Common myeloid progenitor, CD34-positive (primary cell): ENCODE results near the gene SLC25A22.

Source experiments
- CTCF ChIA-PET: fragments of 350-600 bp; sonication (Branson Sonifier 250); formaldehyde crosslinking; loops from one replicate; lab custom pipeline; 2021; ENCODE audit warnings: antibody characterized with exemption; lab: Charles Lee
- POLR2A ChIA-PET: fragments of 350-600 bp; sonication (Branson Sonifier 250); formaldehyde crosslinking; loops from one replicate; lab custom pipeline; 2021; ENCODE audit warnings: antibody characterized with exemption; lab: Charles Lee
- DNase-seq, 3 donors: peaks; one replicate each; pipeline versions ENCODE4 v3.0.0 to v3.0.0-alpha.2; 2013
- H3K27ac ChIP-seq, 2 experiments: 1 replicate in 1 of 2; 2 replicates in 1 of 2; pipeline ENCODE4 v1.7.0; 2013; ENCODE audit warnings: inconsistent platforms in 2 of 2, low read length in 2 of 2, mild to moderate bottlenecking in 2 of 2, low read depth in 1 of 2, moderate library complexity in 1 of 2; ENCODE audit not compliant: severe bottlenecking in 2 of 2, insufficient read depth in 1 of 2, poor library complexity in 1 of 2
- H3K27me3 ChIP-seq, 5 experiments: replicated peaks in 2 of 5; 1 replicate in 3 of 5; 2 replicates in 2 of 5; pipeline versions ENCODE4 v1.6.1 to v1.7.0; 2013; ENCODE audit warnings: low read length in 4 of 5, mild to moderate bottlenecking in 2 of 5, moderate library complexity in 2 of 5, inconsistent platforms in 1 of 5; ENCODE audit not compliant: insufficient read depth in 5 of 5, control insufficient read depth in 4 of 5
- H3K36me3 ChIP-seq, 4 experiments: 1 replicate in 2 of 4; 2 replicates in 2 of 4; pipeline versions ENCODE4 v1.6.1 to v1.7.0; 2013; ENCODE audit warnings: low read length in 3 of 4, control low read depth in 1 of 4, mild to moderate bottlenecking in 1 of 4; ENCODE audit not compliant: control insufficient read depth in 4 of 4, insufficient read depth in 4 of 4
- H3K4me1 ChIP-seq, 4 experiments: 1 replicate in 3 of 4; 2 replicates in 1 of 4; pipeline versions ENCODE4 v1.6.1 to v1.7.1; 2013; ENCODE audit warnings: low read length in 3 of 4, mild to moderate bottlenecking in 3 of 4, control low read depth in 1 of 4, inconsistent platforms in 1 of 4, moderate library complexity in 1 of 4; ENCODE audit not compliant: control insufficient read depth in 4 of 4, insufficient read depth in 4 of 4; ENCODE audit errors: control extremely low read depth in 1 of 4
- H3K4me3 ChIP-seq, 7 experiments: 1 replicate in 4 of 7; 2 replicates in 3 of 7; pipeline versions ENCODE4 v1.5.1 to v1.7.0; 2013; ENCODE audit warnings: mild to moderate bottlenecking in 7 of 7, low read length in 6 of 7, moderate library complexity in 6 of 7, inconsistent platforms in 2 of 7, low read depth in 2 of 7, control low read depth in 1 of 7; ENCODE audit not compliant: insufficient read depth in 4 of 7, control insufficient read depth in 1 of 7; ENCODE audit errors: extremely low read depth in 1 of 7
- H3K9me3 ChIP-seq, 5 experiments: 1 replicate in 4 of 5; 2 replicates in 1 of 5; pipeline versions ENCODE4 v1.6.1 to v1.7.1; 2013; ENCODE audit warnings: low read length in 4 of 5, mild to moderate bottlenecking in 2 of 5, inconsistent platforms in 1 of 5, low read depth in 1 of 5, moderate library complexity in 1 of 5; ENCODE audit not compliant: control insufficient read depth in 4 of 5, insufficient read depth in 2 of 5; ENCODE audit errors: control extremely low read depth in 1 of 5
- WGBS: methylation state at CpG from one replicate; pipeline ENCODE4 v1.1.5; 2013; ENCODE audit not compliant: insufficient coverage; 5-methylcytosine and 5-hydroxymethylcytosine counted together

SLC25A22 gene

GRCh38 chr11:839280-839623 lies 41.2 kb upstream of the SLC25A22 start:
- peaks cover 0 to 2% (median 0%) of the 10 kb centered on the region in 5 experiments for H3K27me3 ChIP-seq
- DNase-seq = no peak
- CTCF ChIA-PET = interaction anchor here (1.6 to 3.1 kb wide), 2 partner anchors 11 to 17 kb away, joined by 4 to 14 read pairs; partner anchors contain the start of gene CRACR2B
- H3K4me1 ChIP-seq = peaks cover 0 to 40% (median 37%) of the 10 kb centered on the region in 4 experiments
- POLR2A ChIA-PET = no interaction called here
- H3K9me3 ChIP-seq = no peaks in the 10 kb centered on the region
- WGBS = 98% methylated on average over 5 of the region's 5 CpGs
- H3K4me3 ChIP-seq = no peak overlapping the region
- H3K36me3 ChIP-seq = peaks cover 2 to 45% (median 27%) of the 10 kb centered on the region in 4 experiments
- no peak overlapping the region for H3K27ac ChIP-seq

- H3K9me3 ChIP-seq = no peaks in the 10 kb centered on the region
- no peak overlapping the region for H3K4me3 ChIP-seq
- POLR2A ChIA-PET = no interaction called here
- CTCF ChIA-PET = interaction anchor here (0.8 to 3.1 kb wide), 4 partner anchors 9 to 27 kb away, joined by 3 to 14 read pairs (median 4); partner anchors contain the start of gene CRACR2B
- peaks cover 2 to 45% (median 27%) of the 10 kb centered on the region in 4 experiments for H3K36me3 ChIP-seq
- WGBS = 84% methylated on average over 17 of the region's 17 CpGs
- H3K27ac ChIP-seq = no peak overlapping the region
- H3K4me1 ChIP-seq = peaks cover 0 to 39% (median 35%) of the 10 kb centered on the region in 4 experiments
- peaks cover 0 to 4% (median 0%) of the 10 kb centered on the region in 5 experiments for H3K27me3 ChIP-seq
- DNase-seq = peak in 2 of 3 donors; percentile 38 to 55
These were observed 40.6 kb upstream of the SLC25A22 start for GRCh38 chr11:838441-839279.

GRCh38 chr11:837990-838307 lies 39.9 kb upstream of the SLC25A22 start:
- DNase-seq = no peak
- Histone ChIP-seq H3K4me1 (peaks cover 0 to 39% (median 35%) of the 10 kb centered on the region in 4 experiments), H3K27me3 (peaks cover 0 to 8% (median 0%) of the 10 kb centered on the region in 5 experiments), H3K4me3 (no peak overlapping the region), H3K36me3 (peaks cover 2 to 45% (median 27%) of the 10 kb centered on the region in 4 experiments), H3K27ac (no peak overlapping the region), H3K9me3 (no peaks in the 10 kb centered on the region)
- ChIA-PET CTCF (interaction anchor here (0.8 to 3.1 kb wide), 4 partner anchors 10 to 27 kb away, joined by 3 to 14 read pairs (median 4); partner anchors contain the start of gene CRACR2B), POLR2A (no interaction called here)
- WGBS = 91% methylated on average over 8 of the region's 8 CpGs

GRCh38 chr11:837189-837989 lies 39.3 kb upstream of the SLC25A22 start:
- CTCF ChIA-PET = interaction anchor here (1.6 to 3.1 kb wide), 2 partner anchors 11 to 16 kb away, joined by 3 to 14 read pairs; no protein-coding TSS in a partner anchor

GRCh38 chr11:836700-837099 lies 38.6 kb upstream of the SLC25A22 start:
- CTCF ChIA-PET = interaction anchor here (1.6 to 3.1 kb wide), 2 partner anchors 12 to 15 kb away, joined by 3 to 14 read pairs; no protein-coding TSS in a partner anchor
- 91% methylated on average over 8 of the region's 9 CpGs for WGBS
- Histone ChIP-seq H3K4me1 (peaks cover 0 to 45% (median 40%) of the 10 kb centered on the region in 4 experiments), H3K36me3 (peaks cover 2 to 45% (median 27%) of the 10 kb centered on the region in 4 experiments), H3K27me3 (peaks cover 0 to 16% (median 3%) of the 10 kb centered on the region in 5 experiments), H3K27ac (no peak overlapping the region), H3K9me3 (no peaks in the 10 kb centered on the region), H3K4me3 (no peak overlapping the region)
- DNase-seq = no peak
- POLR2A ChIA-PET = no interaction called here

More at GRCh38 chr11:837189-837989, 39.3 kb upstream of the SLC25A22 start:
- Histone ChIP-seq H3K9me3 (no peaks in the 10 kb centered on the region), H3K36me3 (peaks cover 2 to 45% (median 27%) of the 10 kb centered on the region in 4 experiments), H3K4me1 (peaks cover 0 to 42% (median 37%) of the 10 kb centered on the region in 4 experiments), H3K27me3 (peaks cover 0 to 9% (median under 1%) of the 10 kb centered on the region in 5 experiments), H3K27ac (no peak overlapping the region), H3K4me3 (no peak overlapping the region)
- POLR2A ChIA-PET = no interaction called here
- 90% methylated on average over 18 of the region's 22 CpGs for WGBS
- no peak for DNase-seq

- Histone ChIP-seq H3K27ac (no peak overlapping the region), H3K27me3 (peaks cover 0 to 20% (median 4%) of the 10 kb centered on the region in 5 experiments), H3K36me3 (peaks cover 2 to 45% (median 27%) of the 10 kb centered on the region in 4 experiments), H3K9me3 (no peaks in the 10 kb centered on the region), H3K4me1 (peaks cover 0 to 44% (median 37%) of the 10 kb centered on the region in 4 experiments), H3K4me3 (no peak overlapping the region)
- ChIA-PET POLR2A (no interaction called here), CTCF (interaction anchor here (1.6 to 3.1 kb wide), 2 partner anchors 13 to 15 kb away, joined by 3 to 14 read pairs; no protein-coding TSS in a partner anchor)
- DNase-seq = no peak
- 98% methylated on average over 14 of the region's 14 CpGs for WGBS
These were observed 38.2 kb upstream of the SLC25A22 start for GRCh38 chr11:836274-836673.
